Muscle of arm (tissue), 12 donors: ENCODE results near the gene VKORC1L1. TPM values are rescaled to one million over a fixed set of nuclear protein-coding genes. Genes with fewer than 3 reads are reported as not detected.
"Not testable (repeated sequence)": the region's sequence is repeated elsewhere in the genome, so short reads cannot be mapped to it uniquely, and the experiment has no call there.

Source experiments
- DNase-seq: peaks from one replicate; pipeline ENCODE4 v3.0.0-alpha.2; 2013
- polyA plus RNA-seq, 12 donors: library from polyadenylated mRNA; unstranded; fragments of 120-200 nt; gene quantifications; one replicate each; pipeline ENCODE4 v1.2.1, GENCODE V29; 2013; ENCODE audit not compliant: insufficient read length in 12 of 12

The VKORC1L1 gene
- polyA plus RNA-seq, 12 donors, result 20.7 to 31.4 (median 23.7) TPM; not detected in 1

DNA sequence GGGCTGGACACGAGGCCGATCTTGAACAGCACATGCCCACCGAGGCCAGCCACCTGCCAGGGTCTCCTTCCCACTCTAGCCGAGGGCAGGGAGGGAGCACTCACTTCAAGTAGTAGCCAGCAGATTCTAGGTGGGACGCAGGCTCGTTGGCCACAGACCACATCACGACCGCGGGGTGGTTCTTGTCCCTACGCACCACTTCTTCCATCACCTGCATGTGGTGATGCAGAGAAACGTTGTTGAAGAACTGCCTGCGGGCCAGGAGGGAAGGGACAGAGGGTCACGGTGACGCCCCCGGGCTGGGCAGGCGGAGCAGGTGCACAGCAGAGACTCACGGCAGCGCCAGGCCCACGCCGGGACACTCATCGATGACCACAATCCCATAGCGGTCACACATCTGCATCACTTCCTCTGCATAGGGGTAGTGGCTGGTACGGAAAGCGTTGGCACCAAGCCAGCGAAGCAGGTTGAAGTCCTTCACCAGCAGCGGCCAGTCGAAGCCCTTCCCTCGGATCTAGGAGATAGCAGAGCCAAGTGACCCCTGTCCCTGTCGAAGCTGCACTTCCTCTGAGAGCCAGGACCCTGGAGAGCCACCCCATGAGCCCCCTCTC lies 101.4 kb downstream of the VKORC1L1 start:
- no peak for DNase-seq

DNA sequence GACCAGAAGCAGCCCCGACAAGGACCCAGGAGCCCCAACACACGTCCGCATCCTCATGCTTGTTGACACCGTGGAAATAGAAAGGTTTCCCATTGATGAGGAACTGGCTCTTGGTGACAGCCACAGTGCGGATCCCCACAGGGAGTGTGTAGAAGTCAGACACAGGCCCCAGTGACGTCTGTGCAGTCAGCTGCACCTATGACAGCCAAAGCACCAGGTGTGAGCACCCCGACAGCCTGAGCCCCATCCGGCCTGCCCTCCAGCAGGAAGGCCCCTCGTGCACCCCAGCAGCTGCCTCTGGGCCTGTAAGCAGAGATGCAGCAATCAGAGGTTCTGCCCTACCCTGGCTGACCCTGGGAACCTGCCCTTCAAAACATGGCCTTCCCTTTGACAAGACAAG lies 102.0 kb downstream of the VKORC1L1 start:
- no peak for DNase-seq

- no peak for DNase-seq
These were observed 103.1 kb downstream of the VKORC1L1 start for GRCh38 chr7:65975814-65976445.

DNA sequence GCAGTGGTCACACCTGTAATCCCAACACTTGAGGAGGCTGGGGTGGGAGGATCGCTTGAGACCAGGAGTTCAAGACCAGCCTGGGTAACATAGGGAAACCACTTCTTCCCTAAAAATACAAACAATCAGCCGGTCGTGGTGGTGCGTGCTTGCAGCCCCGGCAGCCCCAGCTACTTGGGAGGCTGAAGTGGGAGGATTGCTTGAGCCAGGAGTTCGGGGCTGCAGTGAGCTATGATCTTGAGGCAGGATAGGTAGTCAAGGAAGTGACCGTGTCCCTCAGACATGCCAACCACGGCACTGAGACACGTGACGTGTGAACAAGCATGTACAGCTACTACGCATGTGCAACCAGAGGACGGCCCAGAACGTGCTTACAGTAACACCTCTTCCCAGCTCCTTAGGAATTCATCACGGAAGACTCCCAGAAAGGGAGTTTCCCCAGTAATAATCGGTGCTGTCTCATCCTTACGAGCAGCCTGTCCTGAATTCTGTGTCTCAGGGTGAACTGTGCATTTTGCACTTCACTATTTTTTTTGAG lies 103.9 kb downstream of the VKORC1L1 start:
- DNase-seq, result no peak

DNA sequence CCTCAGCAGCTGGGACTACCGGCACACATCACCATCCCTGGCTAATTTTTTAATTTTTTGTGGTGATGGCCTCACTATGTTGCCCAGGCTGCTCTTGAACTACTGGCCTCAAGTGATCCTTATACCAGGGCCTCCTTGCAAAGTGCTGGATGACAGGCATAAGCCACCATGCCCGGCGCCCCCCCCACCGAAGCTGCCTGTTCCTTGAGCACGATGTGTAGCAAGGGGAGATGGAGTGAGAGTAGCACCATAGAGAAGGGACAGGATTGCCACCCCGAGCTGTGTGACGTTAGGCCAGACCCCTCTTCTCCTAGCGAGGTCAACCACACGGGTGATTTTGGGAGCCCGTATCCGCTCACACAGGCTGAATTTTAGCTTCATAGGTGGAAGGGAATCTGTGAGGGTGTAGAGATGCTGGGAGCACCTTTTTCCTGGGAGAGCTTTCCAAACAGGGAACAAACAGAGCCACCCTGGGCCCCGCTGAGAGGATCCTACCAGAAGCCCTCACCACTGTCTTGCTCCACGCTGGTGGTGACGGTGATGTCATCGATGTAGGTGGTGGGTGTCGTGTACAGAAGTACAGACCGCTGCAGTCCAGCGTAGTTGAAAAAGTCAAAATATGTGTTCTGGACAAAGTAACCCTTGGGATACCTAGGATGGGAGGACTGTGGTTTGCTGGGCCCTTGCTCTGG lies 106.2 kb downstream of the VKORC1L1 start:
- no peak for DNase-seq

- no peak for DNase-seq
These were observed 107.0 kb downstream of the VKORC1L1 start for GRCh38 chr7:65979583-65980477.

- peak; percentile 36 for DNase-seq
These were observed 107.8 kb downstream of the VKORC1L1 start for GRCh38 chr7:65980478-65981250.

- peak; percentile 92 for DNase-seq
These were observed 109.3 kb downstream of the VKORC1L1 start, which contains the start of gene GUSB for GRCh38 chr7:65981965-65982792. Gene GUSB, minus strand, starts transcription at chr7:65982213. Its CDS starts 30 bp downstream, at chr7:65982183.

DNA sequence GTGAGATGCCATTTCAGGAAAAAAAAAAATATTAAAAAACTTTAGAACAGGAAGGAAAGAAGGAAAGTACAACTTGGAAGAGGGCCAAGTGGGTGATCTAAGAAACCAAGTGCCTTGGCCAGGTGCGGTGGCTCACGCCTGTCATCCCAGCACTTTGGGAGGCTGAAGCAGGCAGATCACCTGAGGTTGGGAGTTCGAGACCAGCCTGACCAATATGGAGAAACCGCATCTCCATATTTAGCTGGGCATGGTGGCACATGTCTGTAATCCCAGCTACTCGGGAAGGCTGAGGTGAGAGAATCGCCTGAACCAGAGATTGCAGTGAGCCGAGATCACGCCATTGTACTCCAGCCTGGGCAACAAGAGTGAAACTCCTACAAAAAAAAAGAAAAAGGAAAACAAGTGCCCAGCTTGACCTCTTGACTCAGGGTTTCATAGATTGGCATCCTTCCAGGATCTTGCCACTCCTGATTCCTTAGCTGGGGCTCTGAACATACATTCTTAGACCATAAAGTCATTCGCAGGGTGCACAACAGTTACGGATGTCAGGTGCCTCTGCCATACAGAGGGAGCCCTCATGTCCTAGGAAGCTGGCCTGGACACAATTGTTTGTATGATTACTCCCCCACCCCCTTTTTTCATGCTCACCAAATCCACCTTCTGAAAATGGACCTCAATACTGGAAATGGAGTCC lies 111.2 kb downstream of the VKORC1L1 start:
- no peak for DNase-seq

DNA sequence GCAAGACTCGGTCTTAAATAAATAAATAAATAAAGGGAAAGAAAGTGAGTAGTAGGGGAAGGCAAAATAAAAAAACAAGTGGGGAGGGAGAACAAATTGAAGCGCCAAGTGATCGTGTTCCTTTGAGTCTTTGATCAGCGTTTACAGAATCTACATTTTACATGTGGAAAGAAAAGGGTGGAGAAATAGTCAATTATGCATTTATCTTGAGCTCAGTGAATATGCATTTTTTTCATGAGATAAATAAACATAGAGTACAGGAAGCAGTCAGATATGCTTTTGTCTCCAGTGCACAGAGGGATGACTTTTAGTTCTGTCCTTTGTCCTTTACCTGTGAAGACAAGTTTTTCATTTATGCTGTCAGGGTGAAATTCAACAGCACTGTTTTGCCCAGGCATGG lies 115.2 kb downstream of the VKORC1L1 start:
- no peak for DNase-seq

GRCh38 chr7:65988503-65988902 lies 115.6 kb downstream of the VKORC1L1 start:
- DNase-seq, result not testable (repeated sequence)

GRCh38 chr7:65989694-65990080 lies 116.8 kb downstream of the VKORC1L1 start:
- no peak for DNase-seq

- not testable (repeated sequence) for DNase-seq
These were observed 119.0 kb downstream of the VKORC1L1 start for GRCh38 chr7:65991829-65992228.

DNA sequence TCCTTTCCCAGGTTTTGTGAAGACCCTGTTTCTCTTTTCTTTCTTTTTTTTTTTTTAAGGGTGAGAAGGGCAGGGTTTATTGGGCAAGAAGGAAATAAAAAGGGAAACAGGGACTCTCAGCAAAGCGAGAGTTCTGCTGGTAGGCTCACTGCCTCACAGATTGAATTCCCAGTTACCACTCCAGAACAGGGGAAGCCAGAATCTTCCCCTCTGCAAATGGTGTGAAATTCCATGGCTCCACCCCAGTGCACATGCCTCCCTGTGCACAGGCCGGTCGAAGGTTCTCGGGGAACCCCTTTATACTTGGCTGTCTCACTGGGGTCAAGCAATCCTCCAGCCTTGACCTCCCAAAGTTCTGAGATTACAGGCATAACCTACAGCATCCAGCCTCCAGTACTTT lies 119.7 kb downstream of the VKORC1L1 start:
- no peak for DNase-seq

GRCh38 chr7:65994984-65995383 lies 122.1 kb downstream of the VKORC1L1 start:
- not testable (repeated sequence) for DNase-seq

DNA sequence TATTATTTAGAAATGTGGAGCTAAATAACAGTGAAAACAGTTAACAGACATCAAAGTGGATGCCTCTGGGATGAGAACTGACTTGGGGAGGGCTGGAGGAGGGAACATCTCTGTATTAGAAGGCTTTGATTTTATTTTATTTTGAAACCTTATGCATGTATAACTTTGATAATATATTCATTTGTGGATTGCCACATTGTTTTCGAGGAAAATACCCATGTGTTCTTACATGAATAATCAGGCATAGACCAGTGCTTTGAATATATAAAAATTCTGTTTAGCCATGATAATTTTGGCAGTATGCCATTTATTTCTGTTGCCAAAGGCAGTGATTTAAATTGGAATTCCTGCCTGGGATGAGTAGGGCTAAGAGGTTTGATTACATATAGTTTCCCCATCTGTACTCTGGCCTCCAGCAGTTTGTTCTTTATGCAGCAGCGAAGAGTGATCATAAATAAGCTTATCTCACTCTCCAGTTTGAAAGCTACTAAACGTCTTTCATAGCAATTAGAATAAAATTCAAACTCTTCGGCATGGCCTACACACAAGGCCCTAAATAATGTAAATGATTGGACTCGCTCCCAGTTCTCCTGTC lies 128.0 kb downstream of the VKORC1L1 start:
- DNase-seq, result not testable (repeated sequence)

GRCh38 chr7:66005115-66005671 lies 132.3 kb downstream of the VKORC1L1 start:
- not testable (repeated sequence) for DNase-seq

- no peak for DNase-seq
These were observed 134.4 kb downstream of the VKORC1L1 start for GRCh38 chr7:66007232-66007631.
